HepG2 (cell line): Measurements from ENCODE around the gene FOXE3.

Source experiments
- CTCF ChIP-seq: sonication (generic); formaldehyde crosslinking; IDR thresholded peaks from 2 replicates; pipeline ENCODE4 v1.5.0; 2020; ENCODE audit warnings: mild to moderate bottlenecking, missing genetic modification reagents, moderate library complexity
- EZH2 ChIP-seq: conservative IDR thresholded peaks from 2 replicates; pipeline ENCODE4 v1.6.1; 2012; ENCODE audit warnings: mild to moderate bottlenecking, low read depth, low read length, moderate library complexity
- FIP1L1 ChIP-seq: fragments of 200-400 bp; formaldehyde crosslinking; IDR thresholded peaks from 2 replicates; pipeline ENCODE4 v1.6.1; 2018; ENCODE audit warnings: low read depth, mild to moderate bottlenecking, low read length, moderate library complexity, borderline replicate concordance; ENCODE audit not compliant: insufficient read depth
- MXD4 ChIP-seq: IDR thresholded peaks from 2 replicates; pipeline ENCODE4 v1.6.1; 2016; ENCODE audit warnings: mild to moderate bottlenecking, missing biosample characterization, missing genetic modification reagents
- TCF12 ChIP-seq, 2 experiments: fragments of 450-650 bp in 1 of 2; sonication (generic) in 1 of 2; formaldehyde crosslinking in 1 of 2; IDR thresholded peaks; 2 replicates each; pipeline versions ENCODE4 v1.6.1 to v1.8.0; 2017 to 2022; ENCODE audit warnings: antibody characterized with exemption in 1 of 2, mild to moderate bottlenecking in 1 of 2, missing genetic modification reagents in 1 of 2, moderate library complexity in 1 of 2
- ZBTB4 ChIP-seq: sonication (generic); formaldehyde crosslinking; IDR thresholded peaks from 2 replicates; pipeline ENCODE4 v1.4.0; 2020; ENCODE audit warnings: missing genetic modification reagents, mild to moderate bottlenecking, borderline replicate concordance
- ZKSCAN5 ChIP-seq: sonication (generic); formaldehyde crosslinking; IDR thresholded peaks from 2 replicates; pipeline ENCODE4 v1.5.1; 2020; ENCODE audit warnings: mild to moderate bottlenecking, missing genetic modification reagents
- TF ChIP-seq, protein P1 (sequence below): sonication (generic); formaldehyde crosslinking; IDR thresholded peaks from 2 replicates; pipeline ENCODE4 v1.4.0; 2020; ENCODE audit warnings: mild to moderate bottlenecking, missing genetic modification reagents, borderline replicate concordance
- TF ChIP-seq, protein P2 (sequence below): sonication (generic); formaldehyde crosslinking; IDR thresholded peaks from 2 replicates; pipeline ENCODE4 v1.4.0; 2020; ENCODE audit warnings: missing genetic modification reagents
- TF ChIP-seq, protein P3 (sequence below): sonication (generic); formaldehyde crosslinking; IDR thresholded peaks from 2 replicates; pipeline ENCODE4 v1.8.0; 2022; ENCODE audit warnings: missing genetic modification reagents, mild to moderate bottlenecking, moderate library complexity, borderline replicate concordance

DNA sequence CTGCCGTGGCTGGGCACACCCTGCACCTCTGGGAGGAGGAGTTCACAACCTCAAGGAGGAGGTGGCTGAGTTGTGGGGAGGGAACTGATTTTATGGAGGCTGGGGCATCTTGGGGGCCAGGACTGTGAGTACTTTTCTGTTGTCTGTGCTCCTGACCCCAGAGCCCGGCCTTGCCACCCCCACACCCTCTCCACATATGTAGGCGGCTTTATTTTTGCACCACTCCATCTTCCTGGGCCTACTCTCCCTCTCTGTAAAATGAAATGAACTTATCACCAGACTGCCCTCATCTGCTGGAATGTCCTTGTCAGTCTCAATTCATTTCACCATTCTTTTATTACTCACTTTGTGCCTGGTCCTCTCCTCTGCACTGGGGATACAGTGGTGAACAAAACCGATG lies 34.5 kb downstream of the FOXE3 start:
- TF ChIP-seq MXD4 (CRISPR knock-in tag) (no peak), CTCF (no peak), ZBTB4 (no peak), EZH2 (no peak), FIP1L1 (no peak), TCF12 (IDR thresholded peaks at IDR 0.05) (no peak), TCF12 (CRISPR knock-in tag; IDR thresholded peaks at IDR 0.05) (no peak), ZKSCAN5 (CRISPR knock-in tag) (no peak)
- TF ChIP-seq, protein P1, sequence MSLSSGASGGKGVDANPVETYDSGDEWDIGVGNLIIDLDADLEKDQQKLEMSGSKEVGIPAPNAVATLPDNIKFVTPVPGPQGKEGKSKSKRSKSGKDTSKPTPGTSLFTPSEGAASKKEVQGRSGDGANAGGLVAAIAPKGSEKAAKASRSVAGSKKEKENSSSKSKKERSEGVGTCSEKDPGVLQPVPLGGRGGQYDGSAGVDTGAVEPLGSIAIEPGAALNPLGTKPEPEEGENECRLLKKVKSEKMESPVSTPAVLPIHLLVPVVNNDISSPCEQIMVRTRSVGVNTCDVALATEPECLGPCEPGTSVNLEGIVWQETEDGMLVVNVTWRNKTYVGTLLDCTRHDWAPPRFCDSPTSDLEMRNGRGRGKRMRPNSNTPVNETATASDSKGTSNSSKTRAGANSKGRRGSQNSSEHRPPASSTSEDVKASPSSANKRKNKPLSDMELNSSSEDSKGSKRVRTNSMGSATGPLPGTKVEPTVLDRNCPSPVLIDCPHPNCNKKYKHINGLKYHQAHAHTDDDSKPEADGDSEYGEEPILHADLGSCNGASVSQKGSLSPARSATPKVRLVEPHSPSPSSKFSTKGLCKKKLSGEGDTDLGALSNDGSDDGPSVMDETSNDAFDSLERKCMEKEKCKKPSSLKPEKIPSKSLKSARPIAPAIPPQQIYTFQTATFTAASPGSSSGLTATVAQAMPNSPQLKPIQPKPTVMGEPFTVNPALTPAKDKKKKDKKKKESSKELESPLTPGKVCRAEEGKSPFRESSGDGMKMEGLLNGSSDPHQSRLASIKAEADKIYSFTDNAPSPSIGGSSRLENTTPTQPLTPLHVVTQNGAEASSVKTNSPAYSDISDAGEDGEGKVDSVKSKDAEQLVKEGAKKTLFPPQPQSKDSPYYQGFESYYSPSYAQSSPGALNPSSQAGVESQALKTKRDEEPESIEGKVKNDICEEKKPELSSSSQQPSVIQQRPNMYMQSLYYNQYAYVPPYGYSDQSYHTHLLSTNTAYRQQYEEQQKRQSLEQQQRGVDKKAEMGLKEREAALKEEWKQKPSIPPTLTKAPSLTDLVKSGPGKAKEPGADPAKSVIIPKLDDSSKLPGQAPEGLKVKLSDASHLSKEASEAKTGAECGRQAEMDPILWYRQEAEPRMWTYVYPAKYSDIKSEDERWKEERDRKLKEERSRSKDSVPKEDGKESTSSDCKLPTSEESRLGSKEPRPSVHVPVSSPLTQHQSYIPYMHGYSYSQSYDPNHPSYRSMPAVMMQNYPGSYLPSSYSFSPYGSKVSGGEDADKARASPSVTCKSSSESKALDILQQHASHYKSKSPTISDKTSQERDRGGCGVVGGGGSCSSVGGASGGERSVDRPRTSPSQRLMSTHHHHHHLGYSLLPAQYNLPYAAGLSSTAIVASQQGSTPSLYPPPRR (CRISPR knock-in tag): no peak
- TF ChIP-seq, protein P2, sequence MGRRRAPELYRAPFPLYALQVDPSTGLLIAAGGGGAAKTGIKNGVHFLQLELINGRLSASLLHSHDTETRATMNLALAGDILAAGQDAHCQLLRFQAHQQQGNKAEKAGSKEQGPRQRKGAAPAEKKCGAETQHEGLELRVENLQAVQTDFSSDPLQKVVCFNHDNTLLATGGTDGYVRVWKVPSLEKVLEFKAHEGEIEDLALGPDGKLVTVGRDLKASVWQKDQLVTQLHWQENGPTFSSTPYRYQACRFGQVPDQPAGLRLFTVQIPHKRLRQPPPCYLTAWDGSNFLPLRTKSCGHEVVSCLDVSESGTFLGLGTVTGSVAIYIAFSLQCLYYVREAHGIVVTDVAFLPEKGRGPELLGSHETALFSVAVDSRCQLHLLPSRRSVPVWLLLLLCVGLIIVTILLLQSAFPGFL (CRISPR knock-in tag): no peak
- TF ChIP-seq, protein P3, sequence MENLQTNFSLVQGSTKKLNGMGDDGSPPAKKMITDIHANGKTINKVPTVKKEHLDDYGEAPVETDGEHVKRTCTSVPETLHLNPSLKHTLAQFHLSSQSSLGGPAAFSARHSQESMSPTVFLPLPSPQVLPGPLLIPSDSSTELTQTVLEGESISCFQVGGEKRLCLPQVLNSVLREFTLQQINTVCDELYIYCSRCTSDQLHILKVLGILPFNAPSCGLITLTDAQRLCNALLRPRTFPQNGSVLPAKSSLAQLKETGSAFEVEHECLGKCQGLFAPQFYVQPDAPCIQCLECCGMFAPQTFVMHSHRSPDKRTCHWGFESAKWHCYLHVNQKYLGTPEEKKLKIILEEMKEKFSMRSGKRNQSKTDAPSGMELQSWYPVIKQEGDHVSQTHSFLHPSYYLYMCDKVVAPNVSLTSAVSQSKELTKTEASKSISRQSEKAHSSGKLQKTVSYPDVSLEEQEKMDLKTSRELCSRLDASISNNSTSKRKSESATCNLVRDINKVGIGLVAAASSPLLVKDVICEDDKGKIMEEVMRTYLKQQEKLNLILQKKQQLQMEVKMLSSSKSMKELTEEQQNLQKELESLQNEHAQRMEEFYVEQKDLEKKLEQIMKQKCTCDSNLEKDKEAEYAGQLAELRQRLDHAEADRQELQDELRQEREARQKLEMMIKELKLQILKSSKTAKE: no peak
